ENCODE results near the gene UNC5A.

UNC5A gene

DNA sequence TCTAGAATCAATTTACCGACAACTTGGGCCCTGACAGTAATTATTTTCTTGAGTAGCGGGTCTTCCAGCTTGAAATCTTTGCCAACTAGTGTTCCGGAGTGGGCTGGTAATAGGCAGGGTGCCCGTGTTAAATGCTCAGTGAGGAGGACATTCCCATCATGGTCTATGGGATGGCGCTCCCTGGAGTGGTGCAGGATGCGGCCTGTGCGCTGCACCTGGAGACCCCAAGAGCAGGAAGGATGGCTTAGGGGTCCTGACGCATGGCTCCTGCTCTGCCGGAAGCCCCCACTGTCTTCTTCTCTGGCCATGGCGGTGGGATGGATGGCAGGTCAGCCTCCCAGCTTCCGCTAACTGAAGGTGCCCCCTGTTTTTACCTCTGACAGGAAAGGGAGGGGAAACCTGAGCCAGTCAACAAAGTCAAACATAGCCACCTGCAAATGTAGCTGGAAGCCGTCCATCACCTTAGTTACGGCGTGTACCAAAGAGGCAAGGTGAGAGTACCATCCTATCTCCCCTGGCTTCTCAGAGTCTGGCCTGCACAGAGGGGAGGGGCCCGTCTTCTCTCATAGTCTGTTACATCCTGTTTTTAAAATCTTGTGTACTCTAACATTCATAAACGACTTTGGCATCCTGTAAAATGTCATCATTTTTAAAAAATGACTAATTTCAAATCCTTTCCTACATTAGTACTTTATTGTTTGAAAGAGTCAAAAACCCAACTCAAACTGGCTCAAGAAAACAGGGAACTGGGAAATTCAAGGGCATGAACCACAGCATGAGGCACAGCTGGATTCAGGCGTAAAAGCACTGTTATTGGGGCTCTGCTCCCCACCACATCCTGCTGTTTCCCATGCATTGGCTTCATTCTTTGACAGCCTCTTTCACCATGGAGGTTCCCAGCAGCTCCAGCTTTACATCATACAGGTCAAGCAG lies 28.5 kb upstream of the UNC5A start:
- no peak for DNase-seq

DNA sequence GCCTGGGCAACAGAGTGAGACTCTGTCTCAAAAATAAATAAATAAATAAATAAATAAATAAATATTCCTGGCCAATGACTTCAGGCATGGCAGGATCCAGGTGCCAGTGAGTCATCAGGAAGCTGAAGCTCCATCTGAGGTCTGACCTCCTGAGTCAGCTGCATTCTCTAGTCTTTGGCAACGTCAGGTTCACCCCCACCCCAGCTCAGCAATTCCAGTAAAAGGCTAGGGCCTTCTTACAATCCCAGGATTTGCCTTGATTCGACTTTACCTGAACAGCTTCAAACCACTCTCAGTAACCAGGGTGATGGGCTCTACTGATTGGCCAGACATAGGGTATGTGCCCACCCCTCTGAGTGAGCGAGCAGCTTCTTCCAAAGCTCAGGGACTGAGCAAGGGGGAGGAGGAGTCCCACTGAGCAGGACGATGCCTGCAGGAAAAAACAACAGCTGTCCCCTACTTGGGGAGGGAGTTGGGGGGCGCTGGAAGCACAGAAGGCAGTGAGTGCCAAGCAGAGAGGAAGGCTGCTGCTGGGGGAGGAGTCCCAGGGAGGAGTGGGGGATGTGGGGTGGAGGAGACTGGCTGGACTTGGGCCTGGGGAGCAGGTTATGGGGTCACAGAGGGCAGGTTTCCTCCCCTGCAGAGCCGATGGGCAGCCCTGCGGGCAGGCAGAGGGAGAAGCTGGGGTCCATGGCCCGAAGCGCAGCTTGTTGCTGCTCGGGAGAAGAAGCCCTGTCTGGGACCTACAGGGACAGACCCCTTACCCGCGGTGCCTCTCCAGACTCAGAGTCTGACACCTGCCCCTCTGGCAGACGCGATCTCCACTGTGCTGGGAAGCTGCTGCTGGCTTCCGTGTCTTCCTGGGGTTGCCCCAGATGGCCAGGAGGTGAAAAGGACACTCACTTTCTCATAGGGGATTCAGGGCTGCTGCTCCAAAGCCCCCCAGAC lies 25.9 kb upstream of the UNC5A start:
- DNase-seq: no peak

DNA sequence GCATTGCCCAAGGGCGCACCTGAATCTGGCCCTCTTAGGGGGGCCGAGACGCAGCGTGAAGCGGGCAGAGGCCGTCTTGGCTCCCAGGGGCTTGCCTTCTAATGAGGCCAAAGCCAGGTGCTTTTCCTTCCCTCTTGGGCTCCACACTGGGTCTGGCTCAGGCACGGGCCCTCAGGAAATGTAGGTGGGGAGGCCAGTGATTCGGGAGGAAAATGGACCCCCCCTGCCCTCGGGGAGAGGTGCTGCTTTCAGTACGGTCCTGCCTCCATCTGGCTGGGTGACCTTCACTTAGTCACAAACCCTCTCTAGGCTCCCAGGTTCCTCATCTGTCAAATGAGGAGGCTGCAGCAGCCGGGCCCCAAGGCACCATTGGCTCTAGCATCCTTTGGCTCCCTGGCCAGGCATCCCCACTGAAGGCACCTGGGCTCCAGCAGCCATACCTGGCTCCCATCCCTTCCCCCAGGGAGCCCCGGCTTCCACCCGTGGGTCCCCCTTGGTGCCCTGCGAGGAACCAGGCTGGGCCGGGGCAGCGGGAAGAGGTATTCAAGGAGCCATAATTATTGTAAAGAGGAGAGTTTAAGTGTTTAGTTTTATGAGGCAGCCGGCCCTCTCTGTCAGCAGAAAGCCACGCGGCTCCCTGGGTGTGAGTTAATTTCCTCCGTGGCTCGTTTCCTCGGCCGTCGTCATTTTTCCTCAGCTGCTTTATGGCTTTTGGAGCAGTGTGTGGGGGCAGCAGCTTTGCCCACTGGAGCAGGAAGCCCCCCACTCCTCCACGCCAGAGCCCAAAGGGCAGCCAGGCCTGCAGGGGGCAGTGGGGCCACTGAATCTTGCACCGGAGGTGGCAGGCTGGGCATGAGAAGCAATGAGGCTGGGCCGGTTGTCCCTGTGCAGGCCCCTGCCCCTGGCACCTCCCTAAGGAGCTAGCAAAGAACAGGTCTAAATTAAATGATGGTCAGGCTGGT lies 24.9 kb upstream of the UNC5A start:
- no peak for DNase-seq

DNA sequence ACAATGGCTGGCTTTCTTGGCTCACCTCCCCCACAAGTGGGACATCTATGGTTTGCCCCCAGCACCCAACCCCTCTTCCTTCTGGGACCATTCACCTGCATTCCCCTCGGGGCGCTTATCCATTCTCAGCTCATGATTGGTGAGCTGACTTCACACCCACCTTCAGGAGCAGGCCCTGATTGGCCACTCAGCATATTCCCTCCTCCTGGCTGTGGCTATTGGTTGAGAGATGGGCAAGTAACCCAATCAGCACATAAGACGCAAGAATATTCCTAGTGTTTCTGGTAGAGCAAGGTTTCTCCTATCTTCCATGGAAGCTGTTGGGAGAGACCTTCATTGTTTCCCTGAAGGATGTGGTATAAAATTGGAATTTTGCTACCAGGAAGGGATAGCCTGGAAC lies 22.7 kb upstream of the UNC5A start:
- DNase-seq: no peak

DNA sequence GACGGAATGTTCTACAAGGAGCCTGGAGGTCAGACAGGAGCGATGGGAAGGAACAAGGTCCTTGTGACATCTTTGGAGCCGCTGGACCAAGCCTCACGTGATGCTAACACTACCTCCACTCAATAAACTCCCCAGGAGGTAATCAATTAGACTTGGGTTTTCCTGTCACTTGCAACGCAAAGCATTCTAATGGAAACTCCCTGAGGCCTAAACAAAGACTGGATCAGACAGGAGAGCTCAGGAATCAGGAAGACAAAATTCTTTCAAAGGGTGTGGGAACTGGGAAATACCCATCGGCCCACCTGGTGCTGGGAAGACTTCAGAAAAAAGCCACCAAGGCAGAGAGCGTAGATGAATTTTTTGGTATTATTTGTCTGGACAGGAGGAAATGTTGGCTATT lies 22.3 kb upstream of the UNC5A start:
- DNase-seq: no peak

DNA sequence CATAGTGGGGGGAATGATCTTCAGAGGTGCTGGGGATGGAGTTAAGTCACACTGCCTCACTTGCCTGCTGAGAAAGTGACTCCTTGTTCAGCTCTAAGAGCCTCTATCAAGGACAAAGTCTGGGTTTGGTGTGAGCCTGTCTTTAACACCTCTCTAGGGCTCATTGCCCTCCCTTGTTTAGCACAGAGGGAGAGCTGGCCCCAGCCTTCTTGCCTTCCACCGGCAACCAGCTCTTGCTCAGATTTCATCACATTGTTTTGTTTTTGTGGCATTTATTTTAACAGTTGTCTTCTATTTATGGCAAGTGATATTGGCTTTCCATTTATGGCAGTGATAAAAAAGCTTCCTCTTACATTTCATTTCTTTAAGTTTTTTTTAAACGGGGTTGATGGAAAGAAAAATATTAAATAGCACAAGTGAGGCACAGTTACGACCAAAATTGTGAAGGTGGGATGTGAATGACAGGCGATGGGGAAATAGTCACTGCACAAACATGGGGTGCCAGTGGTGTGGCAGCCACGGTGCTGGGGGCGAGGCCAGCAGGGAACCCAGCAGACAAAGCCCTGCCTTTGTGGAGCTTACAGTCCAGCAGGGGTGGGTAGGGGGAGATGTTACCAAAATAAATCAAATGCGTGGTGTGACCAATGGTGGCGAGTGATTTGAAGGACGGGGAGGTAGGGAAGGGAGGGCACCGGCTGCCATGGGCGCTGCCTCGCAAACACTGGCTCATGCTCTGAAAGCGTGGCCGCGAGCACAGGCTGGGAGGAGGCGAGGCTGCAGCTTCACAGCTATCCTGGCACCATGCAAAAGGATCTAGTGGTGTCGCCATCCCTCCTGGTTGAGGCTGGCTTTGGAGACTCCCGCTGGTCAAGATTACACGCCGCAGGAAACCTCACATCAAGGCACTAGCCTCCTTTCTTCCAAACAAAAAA lies 21.2 kb upstream of the UNC5A start:
- DNase-seq: no peak

DNA sequence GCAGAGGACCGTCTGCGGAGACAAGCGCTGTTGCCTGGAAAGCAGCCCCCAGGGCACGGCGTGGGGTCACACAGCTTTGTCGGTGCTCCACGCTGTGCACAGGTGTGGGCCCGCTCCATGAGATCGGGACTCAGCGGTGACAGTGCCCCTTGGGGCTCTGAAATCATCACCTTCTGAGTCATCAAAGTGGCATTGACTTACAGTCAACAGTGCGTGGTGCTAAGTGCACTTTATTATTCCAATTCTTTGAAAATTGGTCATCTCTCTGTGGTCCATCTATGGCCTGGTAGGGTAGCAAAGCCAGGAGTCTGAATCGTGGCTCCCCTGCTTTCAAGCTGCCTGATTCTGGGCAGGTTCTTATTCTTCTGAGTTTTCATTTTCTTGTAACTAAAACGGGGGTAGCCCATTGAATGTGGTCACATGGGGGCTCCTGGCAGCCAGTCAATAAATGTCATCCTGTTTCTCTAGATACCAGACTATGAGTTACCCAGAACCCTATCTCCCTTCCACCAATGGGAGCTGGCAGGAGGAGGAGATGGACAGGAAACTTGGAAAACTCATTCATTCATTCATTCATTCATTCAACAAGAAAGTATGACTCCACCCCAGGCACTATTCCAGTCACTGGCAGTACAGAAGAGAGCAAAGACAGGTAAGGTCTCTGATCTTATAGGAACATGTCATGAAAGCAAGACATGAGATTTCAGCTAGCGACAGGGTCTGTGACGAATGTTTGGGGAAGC lies 20.3 kb upstream of the UNC5A start:
- no peak for DNase-seq

DNA sequence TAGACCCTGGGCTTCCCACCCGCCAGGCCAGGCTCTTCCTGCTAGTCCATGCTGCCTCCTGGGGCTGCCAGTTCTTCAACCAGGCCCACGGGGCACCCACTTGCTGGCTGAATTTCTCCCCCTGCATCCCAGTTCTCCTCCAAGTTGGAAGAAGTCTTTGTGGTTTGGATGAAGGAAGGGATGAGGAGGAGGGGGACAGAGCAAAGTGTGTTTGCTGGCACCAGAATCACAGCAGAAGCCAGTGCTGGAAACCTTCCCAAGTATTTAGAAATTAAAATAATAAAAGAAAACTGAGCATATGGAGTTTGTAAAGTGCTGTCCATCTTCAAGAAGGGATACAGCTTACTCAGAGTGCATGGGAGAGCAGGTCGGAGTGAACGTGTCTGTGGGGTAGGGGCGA lies 19.4 kb upstream of the UNC5A start:
- no peak for DNase-seq

DNA sequence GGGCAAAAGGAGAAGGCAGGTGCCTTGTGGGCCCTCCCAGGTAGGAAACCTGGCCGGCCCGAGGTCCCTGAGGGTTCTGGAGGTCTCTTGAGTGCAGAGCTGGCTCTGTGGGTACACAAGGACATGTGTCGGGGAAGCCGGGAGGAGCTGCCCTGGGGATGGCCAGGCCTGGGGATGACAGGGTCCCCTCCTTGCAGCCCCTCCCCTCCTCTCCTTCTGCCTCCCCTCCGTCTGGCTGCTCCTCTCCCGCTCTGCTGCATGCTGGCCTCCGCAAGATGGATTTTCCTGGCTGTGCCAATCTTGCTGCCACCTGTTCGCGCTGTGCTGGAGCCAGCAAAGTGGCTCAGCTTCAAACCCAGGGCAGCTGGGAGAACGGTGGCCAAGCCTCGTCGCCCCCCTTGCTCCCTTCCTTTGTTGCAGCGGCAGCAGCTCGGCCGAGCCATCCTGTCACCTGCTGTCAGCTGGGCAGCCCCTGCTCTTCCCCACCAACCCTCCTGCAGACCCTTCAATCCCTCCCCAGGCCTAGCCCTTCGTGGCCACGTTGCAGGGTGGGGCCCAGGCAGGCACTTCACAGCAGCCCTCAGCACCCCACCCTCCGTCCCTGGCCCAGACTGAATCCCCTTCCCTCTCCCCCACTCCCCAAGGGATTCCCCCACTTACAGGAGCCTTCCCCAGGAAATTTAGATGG lies 17.6 kb upstream of the UNC5A start:
- DNase-seq: no peak

DNA sequence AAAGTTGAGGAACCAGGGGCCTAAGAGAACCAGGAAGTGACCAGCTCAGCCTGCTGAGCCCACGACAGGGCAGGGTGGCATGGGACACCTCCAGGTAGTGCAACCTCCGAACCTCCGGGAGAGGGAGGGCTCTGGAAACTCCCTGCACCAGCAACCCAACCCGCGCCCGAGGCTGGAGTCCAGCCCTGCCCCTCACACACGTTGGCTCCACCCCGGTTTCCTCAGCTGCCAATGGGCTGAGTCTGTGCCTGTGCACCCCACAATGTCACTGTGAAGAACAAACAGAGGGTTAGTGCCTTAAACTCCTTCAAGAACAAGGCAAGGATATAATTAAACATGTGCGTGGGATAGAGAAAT lies 17.0 kb upstream of the UNC5A start:
- no peak for DNase-seq

DNA sequence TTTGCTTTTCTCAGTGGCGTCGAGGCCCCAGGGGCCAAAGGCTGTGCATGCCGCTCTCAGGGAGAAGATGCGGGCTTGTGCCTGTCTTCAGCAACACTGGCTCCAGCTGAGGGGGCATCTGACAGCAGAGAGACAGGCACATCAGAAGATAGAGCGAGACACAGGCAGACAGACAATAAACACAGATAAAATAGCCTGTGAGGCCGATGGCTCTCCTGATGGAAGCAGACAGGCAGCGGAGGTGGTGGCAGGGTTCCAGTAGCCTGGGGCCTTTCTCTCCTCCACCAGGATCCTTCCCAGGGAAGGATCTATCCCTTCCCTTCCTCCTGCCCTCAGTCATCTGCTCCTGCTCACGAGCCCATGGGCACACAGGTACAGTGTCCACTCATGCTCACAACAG lies 16.6 kb upstream of the UNC5A start:
- DNase-seq: no peak

DNA sequence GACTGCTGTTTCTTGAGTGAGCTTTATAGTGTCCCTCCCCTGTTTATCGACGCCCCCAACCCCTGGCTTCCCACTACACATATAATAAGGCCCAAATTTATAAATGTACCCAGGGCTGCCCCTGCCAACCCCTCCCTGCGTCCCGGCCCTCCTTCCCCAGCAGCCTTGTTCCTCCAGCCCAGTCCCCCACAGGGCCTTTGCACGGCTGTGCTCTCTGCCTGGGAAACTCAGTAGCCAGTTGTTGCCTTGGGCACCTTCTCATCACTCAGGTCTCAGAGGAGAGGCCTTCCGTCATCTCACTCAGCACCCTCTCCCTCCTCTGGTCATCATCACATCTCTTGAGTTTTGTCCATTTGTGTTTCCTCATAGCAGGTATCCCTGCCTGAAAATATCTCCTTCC lies 15.8 kb upstream of the UNC5A start:
- DNase-seq: no peak

DNA sequence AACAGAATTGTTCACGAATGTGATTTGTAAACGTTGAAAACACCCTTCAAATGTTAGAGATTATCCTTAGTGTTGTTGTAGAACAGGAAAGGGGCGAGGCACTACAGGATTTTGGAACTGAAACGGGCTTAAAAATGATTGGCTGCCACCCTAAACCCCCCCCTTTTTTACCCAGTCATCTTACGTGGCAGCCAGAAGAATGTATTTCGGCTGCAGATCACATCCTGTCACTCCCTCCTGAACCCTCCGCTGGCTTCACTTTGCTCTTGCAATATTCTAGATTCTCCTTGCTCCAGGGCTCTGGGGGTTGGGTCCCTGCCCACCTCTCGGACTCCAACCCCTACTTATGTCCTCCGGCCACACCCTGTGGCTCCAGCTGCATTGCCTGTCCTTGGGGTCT lies 13.9 kb upstream of the UNC5A start:
- DNase-seq: no peak

DNA sequence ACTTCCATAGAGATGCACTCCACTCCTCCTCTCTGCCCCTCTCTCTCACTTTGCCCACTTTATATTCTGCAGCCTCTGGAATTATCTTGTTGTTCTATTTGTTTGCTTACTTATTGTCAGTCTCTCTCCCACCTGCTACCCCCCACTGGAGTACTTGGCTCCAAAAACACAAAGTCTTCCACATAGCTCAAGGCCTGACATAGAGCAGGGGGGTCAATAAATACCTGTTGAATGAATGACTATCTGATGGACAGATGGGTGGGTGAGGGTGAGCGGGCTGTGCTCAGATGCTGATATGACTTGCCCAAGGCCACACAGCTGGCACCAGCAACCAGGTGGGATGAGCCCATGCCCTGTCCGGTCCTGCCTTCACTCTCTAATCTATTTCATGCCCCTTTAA lies 13.4 kb upstream of the UNC5A start:
- DNase-seq: no peak

DNA sequence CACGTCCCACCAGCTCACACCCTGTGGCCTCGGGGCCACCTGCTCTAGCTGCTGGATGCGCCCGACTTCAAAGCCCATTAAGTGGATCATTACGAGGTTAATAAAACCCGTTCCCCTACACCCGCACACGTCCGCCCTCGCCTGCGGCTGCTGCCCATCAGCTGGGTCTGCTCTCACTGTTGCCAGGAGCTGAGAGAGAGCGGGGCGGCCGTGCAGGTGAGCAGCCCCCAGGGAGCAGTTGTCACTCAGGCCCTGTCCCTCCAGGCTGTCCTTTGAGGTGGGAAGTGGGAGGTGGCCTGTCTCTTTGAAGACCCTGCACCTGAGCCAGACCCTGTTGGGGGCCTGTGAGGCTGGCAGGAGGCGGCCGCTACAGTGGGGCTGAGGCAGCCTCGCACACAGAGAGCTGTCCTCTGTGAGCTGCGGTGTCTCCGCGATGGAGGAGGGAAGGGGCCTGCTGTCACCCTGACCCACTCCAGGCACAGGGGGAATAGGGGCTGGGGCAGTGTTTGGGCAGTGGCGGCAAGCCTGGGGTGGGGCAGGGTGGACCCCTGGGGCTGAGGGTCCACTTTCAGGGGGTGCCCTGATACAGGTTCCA lies 12.8 kb upstream of the UNC5A start:
- no peak for DNase-seq

DNA sequence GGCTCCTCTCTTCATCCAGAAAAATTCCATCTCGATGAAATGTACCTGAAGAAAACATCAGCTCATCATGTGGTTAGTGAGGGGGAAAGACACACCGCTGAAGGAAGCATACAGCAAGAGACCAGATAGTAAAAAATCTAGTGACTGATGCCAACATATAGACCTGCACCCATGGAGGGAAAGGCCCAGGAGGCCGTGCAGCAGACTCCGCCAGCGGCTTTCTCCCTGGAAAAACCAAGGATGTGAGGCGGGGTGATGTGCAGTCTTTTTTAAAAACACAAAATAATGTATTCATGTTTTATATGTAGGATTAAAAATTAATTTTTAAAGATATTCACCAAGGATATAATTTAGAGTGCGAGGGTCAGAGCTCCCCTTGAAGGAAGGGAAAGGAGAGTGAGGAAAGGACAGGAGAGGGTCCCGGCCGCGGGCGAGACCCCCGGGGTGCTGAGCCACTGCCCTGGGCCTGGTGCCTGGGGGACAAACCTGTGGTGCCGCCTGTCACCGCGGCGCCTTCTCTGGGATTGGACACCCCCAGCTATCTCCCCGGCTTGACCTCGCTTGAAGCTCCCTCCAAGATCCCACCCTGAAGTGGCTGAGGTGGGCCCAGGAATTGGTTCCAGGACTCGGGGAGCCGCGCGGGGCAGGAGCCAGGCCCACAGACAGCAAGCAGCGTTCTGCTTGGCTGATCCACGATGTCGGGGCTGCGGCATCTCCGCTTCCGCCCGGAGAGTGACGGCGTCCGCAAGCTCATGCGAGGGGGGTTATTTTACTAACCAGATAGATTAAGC lies 12.1 kb upstream of the UNC5A start:
- no peak for DNase-seq

DNA sequence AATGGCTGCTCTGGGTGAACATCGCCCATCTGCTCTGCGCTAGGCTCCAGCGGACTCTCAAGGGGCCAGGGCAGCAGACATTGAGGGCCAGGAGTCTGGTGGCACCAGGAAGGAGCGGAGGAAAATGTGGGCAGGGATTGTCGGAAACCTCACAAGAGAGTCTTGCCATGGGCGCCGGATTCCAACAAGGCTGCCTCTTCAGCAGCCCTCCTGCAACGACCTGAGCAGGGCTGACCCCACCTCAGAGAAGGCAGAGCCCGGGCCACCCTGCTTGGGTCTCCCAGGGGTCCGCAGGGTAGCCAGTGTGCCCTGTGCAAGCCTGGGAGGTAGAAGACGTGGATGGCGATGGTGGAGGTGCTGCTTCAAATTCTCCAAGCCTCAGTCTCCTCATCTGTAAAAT lies 11.4 kb upstream of the UNC5A start:
- no peak for DNase-seq

DNA sequence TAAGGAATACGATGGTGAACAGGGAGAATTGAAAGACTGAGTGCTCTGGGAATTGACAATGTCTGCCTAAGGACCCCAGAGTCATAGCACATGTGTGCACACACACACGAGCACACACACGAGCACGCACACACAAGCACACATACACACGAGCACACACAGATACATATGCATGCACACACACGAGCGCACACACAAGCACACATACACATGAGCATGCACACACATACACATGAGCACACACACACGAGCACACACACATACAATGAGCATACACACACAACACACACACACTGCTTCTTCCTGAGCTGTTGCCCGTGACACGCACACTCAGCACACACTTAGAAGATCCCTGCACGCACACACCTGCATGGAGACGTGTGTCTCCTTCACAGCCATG lies 10.9 kb upstream of the UNC5A start:
- DNase-seq: no peak

DNA sequence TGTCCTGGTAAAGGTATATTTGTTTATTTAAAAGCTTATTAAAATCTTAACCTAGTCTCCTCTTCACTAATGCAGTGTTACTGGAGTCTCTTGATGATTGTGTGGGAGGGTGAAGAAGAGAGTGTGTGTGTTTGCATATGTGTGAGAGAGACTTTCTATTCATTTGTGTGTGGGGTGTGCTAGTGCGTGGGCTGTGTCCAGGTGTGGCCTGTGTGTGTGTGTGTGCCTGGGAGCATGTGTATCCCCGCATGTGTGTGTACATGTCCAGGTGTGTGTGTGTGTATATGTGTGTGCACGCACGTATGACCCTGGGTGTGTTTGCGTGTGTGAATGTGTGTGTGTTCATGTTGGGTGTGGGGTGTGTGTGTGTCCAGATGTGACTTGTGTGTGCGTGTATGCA lies 10.3 kb upstream of the UNC5A start:
- DNase-seq: no peak
